Fibroblast of lung (primary cell): ENCODE measurements around the gene LTC4S.

Experiments used
- EZH2 ChIP-seq: IDR thresholded peaks from 2 replicates; pipeline ENCODE4 v1.5.1; 2012; ENCODE audit warnings: low read length, control low read depth, mild to moderate bottlenecking; ENCODE audit errors: missing control alignments
- TF ChIP-seq, protein P1 (sequence below), 2 donors: IDR thresholded peaks in 1 of 2; conservative IDR thresholded peaks in 1 of 2; 1 replicate in 1 of 2; 2 replicates in 1 of 2; pipeline ENCODE4 v1.5.1; 2011 to 2012; ENCODE audit warnings: low read length in 2 of 2, control low read depth in 1 of 2, inconsistent platforms in 1 of 2, low read depth in 1 of 2, mild to moderate bottlenecking in 1 of 2

DNA sequence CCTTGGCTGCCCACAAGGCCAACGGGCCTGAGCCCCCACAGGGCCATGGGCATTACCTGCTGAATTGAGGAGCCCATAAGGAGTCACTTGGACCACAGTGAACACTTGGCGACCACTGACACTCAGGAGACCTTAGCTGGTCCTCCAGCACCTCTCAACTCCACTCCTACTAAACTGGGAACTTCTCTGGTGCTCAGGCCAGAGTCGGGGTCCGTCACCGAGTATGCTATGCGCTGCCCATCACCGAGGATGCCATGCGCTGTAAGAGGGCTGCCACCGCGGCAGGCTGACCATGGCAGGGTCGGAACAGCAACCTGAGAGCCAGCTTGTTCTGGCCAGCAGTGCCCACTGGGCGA is 26.3 kb downstream of the LTC4S start:
- TF ChIP-seq, protein P1, sequence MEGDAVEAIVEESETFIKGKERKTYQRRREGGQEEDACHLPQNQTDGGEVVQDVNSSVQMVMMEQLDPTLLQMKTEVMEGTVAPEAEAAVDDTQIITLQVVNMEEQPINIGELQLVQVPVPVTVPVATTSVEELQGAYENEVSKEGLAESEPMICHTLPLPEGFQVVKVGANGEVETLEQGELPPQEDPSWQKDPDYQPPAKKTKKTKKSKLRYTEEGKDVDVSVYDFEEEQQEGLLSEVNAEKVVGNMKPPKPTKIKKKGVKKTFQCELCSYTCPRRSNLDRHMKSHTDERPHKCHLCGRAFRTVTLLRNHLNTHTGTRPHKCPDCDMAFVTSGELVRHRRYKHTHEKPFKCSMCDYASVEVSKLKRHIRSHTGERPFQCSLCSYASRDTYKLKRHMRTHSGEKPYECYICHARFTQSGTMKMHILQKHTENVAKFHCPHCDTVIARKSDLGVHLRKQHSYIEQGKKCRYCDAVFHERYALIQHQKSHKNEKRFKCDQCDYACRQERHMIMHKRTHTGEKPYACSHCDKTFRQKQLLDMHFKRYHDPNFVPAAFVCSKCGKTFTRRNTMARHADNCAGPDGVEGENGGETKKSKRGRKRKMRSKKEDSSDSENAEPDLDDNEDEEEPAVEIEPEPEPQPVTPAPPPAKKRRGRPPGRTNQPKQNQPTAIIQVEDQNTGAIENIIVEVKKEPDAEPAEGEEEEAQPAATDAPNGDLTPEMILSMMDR (conservative IDR thresholded peaks at IDR 0.05 in 1 of 2, IDR thresholded peaks at IDR 0.05 in 1 of 2; ENCODE audit: low read depth in 1 of 2, low read length in 2 of 2) = no peak
- no peak for TF ChIP-seq EZH2
